SK-N-SH (cell line): ENCODE results near the gene SCAMP5. TPM values are rescaled to one million over a fixed set of nuclear protein-coding genes. Genes with fewer than 3 reads are reported as not detected.

Experiments
- CTCF ChIA-PET: fragments of 300-600, 350-600 bp; formaldehyde crosslinking; extraction: SDS; loops from one replicate; lab custom pipeline; 2021; lab: Yijun Ruan, JAX
- POLR2A ChIA-PET: fragments of 350-600 bp; sonication (Branson Sonifier 250); formaldehyde crosslinking; extraction: SDS; loops from one replicate; lab custom pipeline; 2020; ENCODE audit warnings: antibody characterized with exemption, inconsistent platforms; lab: Yijun Ruan, JAX
- DNase-seq: peaks from one replicate; pipeline ENCODE4 v3.0.0; 2012
- H2AFZ ChIP-seq: fragments of 200-600 bp; sonication (generic); 2 replicates; pipeline ENCODE4 v1.8.1; 2016; ENCODE audit warnings: antibody characterized with exemption, mild to moderate bottlenecking, low read depth
- H3F3A ChIP-seq: fragments of 200-600 bp; sonication (generic); replicated peaks from 2 replicates; pipeline ENCODE3; 2016; ENCODE audit warnings: antibody characterized with exemption, mild to moderate bottlenecking; ENCODE audit not compliant: insufficient read depth
- H3K27ac ChIP-seq, 2 experiments: fragments of 200-500 bp in 1 of 2; fragments of 200-600 bp in 1 of 2; sonication (Bioruptor generic) in 1 of 2; sonication (generic), shearing (Covaris generic) in 1 of 2; 2 replicates each; pipeline versions ENCODE4 v1.5.1 to v1.6.1; 2014 to 2016; ENCODE audit warnings: low read depth in 2 of 2, inconsistent platforms in 1 of 2, low read length in 1 of 2, mild to moderate bottlenecking in 1 of 2, mixed read lengths in 1 of 2
- H3K27me3 ChIP-seq: fragments of 200-600 bp; sonication (generic), shearing (Covaris generic); 2 replicates; pipeline ENCODE4 v1.6.1; 2016; ENCODE audit warnings: mixed run types; ENCODE audit not compliant: insufficient read depth
- H3K36me3 ChIP-seq, 2 experiments: fragments of 200-500 bp in 1 of 2; fragments of 200-600 bp in 1 of 2; sonication (Bioruptor generic) in 1 of 2; sonication (generic) in 1 of 2; replicated peaks in 1 of 2; 2 replicates each; pipeline versions ENCODE3 to v1.5.1; 2014 to 2016; ENCODE audit warnings: low read length in 1 of 2, mild to moderate bottlenecking in 1 of 2; ENCODE audit not compliant: insufficient read depth in 2 of 2, control insufficient read depth in 1 of 2
- H3K4me1 ChIP-seq, 2 experiments: fragments of 200-500 bp in 1 of 2; fragments of 200-600 bp in 1 of 2; sonication (Bioruptor generic) in 1 of 2; sonication (generic), shearing (Covaris generic) in 1 of 2; 2 replicates each; pipeline versions ENCODE4 v1.5.1 to v1.6.1; 2014 to 2016; ENCODE audit warnings: low read depth in 1 of 2, low read length in 1 of 2, mixed run types in 1 of 2; ENCODE audit not compliant: insufficient read depth in 2 of 2, control insufficient read depth in 1 of 2
- H3K4me2 ChIP-seq: fragments of 200-600 bp; sonication (generic), shearing (Covaris generic); 2 replicates; pipeline ENCODE4 v1.6.1; 2017; ENCODE audit warnings: mixed run types
- H3K4me3 ChIP-seq, 2 experiments: fragments of 200-500 bp in 1 of 2; fragments of 200-600 bp in 1 of 2; sonication (Bioruptor generic) in 1 of 2; sonication (generic), shearing (Covaris generic) in 1 of 2; 2 replicates each; pipeline versions ENCODE4 v1.5.1 to v1.8.1; 2014 to 2016; ENCODE audit warnings: low read depth in 2 of 2, inconsistent platforms in 1 of 2, low read length in 1 of 2, mild to moderate bottlenecking in 1 of 2, mixed read lengths in 1 of 2, moderate library complexity in 1 of 2
- H3K79me2 ChIP-seq: fragments of 200-600 bp; sonication (generic); 2 replicates; pipeline ENCODE4 v1.8.1; 2017; ENCODE audit warnings: mild to moderate bottlenecking; ENCODE audit not compliant: insufficient read depth
- H3K9ac ChIP-seq: fragments of 200-600 bp; sonication (generic); 2 replicates; pipeline ENCODE4 v1.6.1; 2017; ENCODE audit warnings: mixed run types
- H3K9me2 ChIP-seq: fragments of 200-600 bp; sonication (generic); 2 replicates; pipeline ENCODE4 v1.6.1; 2017; ENCODE audit warnings: mixed run types
- H3K9me3 ChIP-seq: fragments of 200-600 bp; sonication (generic); 2 replicates; pipeline ENCODE4 v1.6.1; 2017; ENCODE audit warnings: mixed run types, mild to moderate bottlenecking, moderate library complexity
- H4K20me1 ChIP-seq: fragments of 200-600 bp; sonication (generic); 2 replicates; pipeline ENCODE4 v1.6.1; 2017; ENCODE audit warnings: mild to moderate bottlenecking, mixed run types; ENCODE audit not compliant: insufficient read depth
- EZH2phosphoT487 ChIP-seq: fragments of 200-600 bp; sonication (generic); IDR thresholded peaks from 2 replicates; pipeline ENCODE4 v1.6.1; 2017; ENCODE audit warnings: low read depth, mixed run types, mild to moderate bottlenecking, antibody characterized with exemption, moderate library complexity, borderline replicate concordance
- MXI1 ChIP-seq: IDR thresholded peaks from 2 replicates; pipeline ENCODE4 v1.6.1; 2012; ENCODE audit warnings: mild to moderate bottlenecking, low read depth, low read length, improper control_type of control experiment
- NFIC ChIP-seq: IDR thresholded peaks from 2 replicates; pipeline ENCODE4 v1.4.0; 2012; ENCODE audit warnings: borderline replicate concordance
- RAD21 ChIP-seq: IDR thresholded peaks from 2 replicates; pipeline ENCODE4 v1.6.1; 2012; ENCODE audit warnings: mild to moderate bottlenecking, low read length
- RCOR1 ChIP-seq: fragments of 150-350 bp; IDR thresholded peaks from 2 replicates; pipeline ENCODE4 v1.6.1; 2017; ENCODE audit warnings: antibody characterized with exemption, low read length
- SMC3 ChIP-seq: IDR thresholded peaks from 2 replicates; pipeline ENCODE4 v1.6.1; 2012; ENCODE audit warnings: low read depth, low read length, improper control_type of control experiment
- USF1 ChIP-seq: IDR thresholded peaks from 2 replicates; pipeline ENCODE4 v1.4.0; 2012; ENCODE audit warnings: low read depth, borderline replicate concordance
- WGBS: methylation state at CpG from one replicate; pipeline ENCODE4 v1.1.6; 2017; ENCODE audit warnings: low lambda C conversion rate; 5-methylcytosine and 5-hydroxymethylcytosine counted together
- polyA plus RNA-seq, 3 experiments: library from polyadenylated mRNA; depleted of rRNA; stranded (reverse); fragments of >200 nt; gene quantifications; 2 replicates each; pipeline ENCODE4 v1.2.3, GENCODE V29; 2012
- TF ChIP-seq, protein P1 (sequence below): fragments of 200-600 bp; sonication (generic); IDR thresholded peaks from 2 replicates; pipeline ENCODE4 v1.6.1; 2017; ENCODE audit warnings: antibody characterized with exemption, mild to moderate bottlenecking, moderate library complexity

The SCAMP5 gene
- polyA plus RNA-seq, 1 of the 3 experiments (the other 2 are of a cell fraction), result 27.9 TPM

DNA sequence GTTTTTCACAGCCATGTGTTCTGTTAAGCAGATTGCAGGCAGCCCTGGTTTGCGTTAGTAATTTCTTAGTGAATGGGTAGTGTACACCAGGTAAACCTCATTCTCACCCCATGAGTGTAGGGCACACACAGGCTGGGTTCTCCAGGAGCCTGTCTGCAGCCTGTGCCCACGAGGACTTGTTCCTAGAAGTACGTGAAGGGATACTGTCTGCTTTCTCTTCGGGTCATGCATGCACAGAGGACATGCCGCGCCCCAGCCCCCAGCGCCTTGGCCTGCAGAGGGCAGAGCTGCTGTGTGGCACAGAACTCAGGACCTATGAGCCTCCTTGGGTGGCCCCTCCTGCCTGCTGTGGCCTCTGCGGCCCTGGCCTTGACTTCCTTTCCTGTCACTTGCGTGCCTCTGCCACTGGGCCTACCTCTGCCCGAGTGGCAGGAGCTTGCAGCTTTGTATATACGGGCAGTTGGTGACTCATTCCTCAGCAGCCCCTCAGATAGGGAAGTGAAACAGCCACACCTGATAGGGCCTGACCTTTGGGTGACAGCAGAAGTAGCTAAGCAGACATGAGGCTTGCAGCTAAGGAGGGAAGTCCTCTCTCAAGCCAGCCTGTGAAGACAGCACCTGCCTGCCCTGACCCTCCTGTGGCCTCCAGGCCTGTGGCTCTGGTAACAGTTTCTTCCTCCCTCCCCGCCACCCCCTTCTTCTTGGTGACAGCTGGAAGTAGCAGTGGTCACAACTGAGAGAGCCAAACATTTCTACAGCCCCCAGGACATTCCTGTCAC, 47.6 kb downstream of the SCAMP5 start:
- POLR2A ChIA-PET, result interaction anchor here (0.9 to 1.1 kb wide), 2 partner anchors 159 to 160 kb away, joined by 3 to 4 read pairs; partner anchors contain the start of gene C15orf39
- DNase-seq, result peak; percentile 44
- no peak overlapping the region for H3K4me2 ChIP-seq
- H2AFZ ChIP-seq, result no peak overlapping the region
- H3K9me2 ChIP-seq, result no peaks in the 10 kb centered on the region
- H3K79me2 ChIP-seq, result no peaks in the 10 kb centered on the region
- no peaks in the 10 kb centered on the region for H3K9me3 ChIP-seq
- H3K9ac ChIP-seq, result no peak overlapping the region
- TF ChIP-seq MXI1, result no peak
- TF ChIP-seq SMC3, result peak; percentile 54
- TF ChIP-seq, protein P1, sequence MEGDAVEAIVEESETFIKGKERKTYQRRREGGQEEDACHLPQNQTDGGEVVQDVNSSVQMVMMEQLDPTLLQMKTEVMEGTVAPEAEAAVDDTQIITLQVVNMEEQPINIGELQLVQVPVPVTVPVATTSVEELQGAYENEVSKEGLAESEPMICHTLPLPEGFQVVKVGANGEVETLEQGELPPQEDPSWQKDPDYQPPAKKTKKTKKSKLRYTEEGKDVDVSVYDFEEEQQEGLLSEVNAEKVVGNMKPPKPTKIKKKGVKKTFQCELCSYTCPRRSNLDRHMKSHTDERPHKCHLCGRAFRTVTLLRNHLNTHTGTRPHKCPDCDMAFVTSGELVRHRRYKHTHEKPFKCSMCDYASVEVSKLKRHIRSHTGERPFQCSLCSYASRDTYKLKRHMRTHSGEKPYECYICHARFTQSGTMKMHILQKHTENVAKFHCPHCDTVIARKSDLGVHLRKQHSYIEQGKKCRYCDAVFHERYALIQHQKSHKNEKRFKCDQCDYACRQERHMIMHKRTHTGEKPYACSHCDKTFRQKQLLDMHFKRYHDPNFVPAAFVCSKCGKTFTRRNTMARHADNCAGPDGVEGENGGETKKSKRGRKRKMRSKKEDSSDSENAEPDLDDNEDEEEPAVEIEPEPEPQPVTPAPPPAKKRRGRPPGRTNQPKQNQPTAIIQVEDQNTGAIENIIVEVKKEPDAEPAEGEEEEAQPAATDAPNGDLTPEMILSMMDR, result peak; percentile 43
- peak; percentile 50 for TF ChIP-seq RAD21
- 81% methylated on average over 12 of the region's 12 CpGs for WGBS
- no peaks in the 10 kb centered on the region for H3K36me3 ChIP-seq
- no peaks in the 10 kb centered on the region for H4K20me1 ChIP-seq
- peaks cover 8% of the 10 kb centered on the region for H3F3A ChIP-seq
- peaks cover 19 to 34% of the 10 kb centered on the region in 2 experiments; a peak in 3 of 4 replicates for H3K4me1 ChIP-seq
- no peak overlapping the region for H3K4me3 ChIP-seq
- H3K27ac ChIP-seq, result peak overlapping the region; percentile 32 to 58; a peak in 2 of 4 replicates
- CTCF ChIA-PET, result interaction anchor here (1.0 to 3.6 kb wide), 9 partner anchors 9 to 265 kb away, joined by 3 to 21 read pairs (median 3); partner anchors contain the start of gene C15orf39
- no peaks in the 10 kb centered on the region for H3K27me3 ChIP-seq

DNA sequence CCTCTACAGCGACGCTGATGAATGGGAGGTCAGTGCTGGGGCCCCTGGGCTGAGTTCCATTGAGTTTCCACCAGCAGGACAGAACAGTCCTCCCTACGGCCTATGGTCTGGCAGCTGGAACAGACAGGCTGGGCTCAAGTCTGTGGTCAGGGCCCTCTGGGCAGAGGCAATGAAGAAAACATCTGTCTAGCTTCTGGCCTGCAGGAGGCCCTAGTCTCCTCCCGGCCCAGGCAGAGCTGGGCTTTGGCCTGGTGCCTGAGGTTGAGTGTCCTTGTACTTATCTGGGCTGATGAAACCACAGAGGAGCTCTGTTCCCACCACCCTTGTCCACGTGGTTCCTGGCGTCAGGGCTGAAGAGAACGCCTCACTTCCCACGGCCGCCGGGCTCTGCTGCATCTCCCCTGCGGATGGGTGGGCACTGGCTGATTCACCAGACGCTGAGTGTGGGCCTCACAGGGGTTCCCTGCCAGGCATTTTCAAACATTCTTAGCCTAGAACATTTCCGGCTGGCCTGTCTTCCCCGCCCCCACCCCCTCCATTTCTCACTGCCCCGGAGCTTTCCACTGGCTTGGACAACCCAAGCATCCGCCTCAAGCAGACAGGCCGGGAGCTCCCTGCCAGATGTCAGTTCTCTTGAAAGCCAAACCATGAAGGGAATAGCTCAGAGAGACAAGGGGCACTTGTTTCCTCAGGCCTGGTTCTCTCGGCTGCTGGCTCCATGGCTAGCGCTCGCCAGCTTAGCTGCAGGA, 48.3 kb downstream of the SCAMP5 start:
- H4K20me1 ChIP-seq, result no peaks in the 10 kb centered on the region
- peaks cover 8% of the 10 kb centered on the region for H3F3A ChIP-seq
- H3K79me2 ChIP-seq, result no peaks in the 10 kb centered on the region
- H3K4me1 ChIP-seq, result peaks cover 19 to 39% of the 10 kb centered on the region in 2 experiments; a peak in 3 of 4 replicates
- no peak overlapping the region for H3K4me2 ChIP-seq
- no peaks in the 10 kb centered on the region for H3K9me2 ChIP-seq
- H3K9me3 ChIP-seq, result no peaks in the 10 kb centered on the region
- peak overlapping the region; percentile 54 to 58; a peak in 2 of 4 replicates for H3K27ac ChIP-seq
- CTCF ChIA-PET, result interaction anchor here (1.0 to 3.6 kb wide), 10 partner anchors 8 to 264 kb away, joined by 3 to 21 read pairs (median 3); partner anchors contain the start of gene C15orf39
- H3K36me3 ChIP-seq, result no peaks in the 10 kb centered on the region
- H3K27me3 ChIP-seq, result no peaks in the 10 kb centered on the region
- POLR2A ChIA-PET, result interaction anchor here (0.9 to 1.1 kb wide), 2 partner anchors 158 to 160 kb away, joined by 3 to 4 read pairs; partner anchors contain the start of gene C15orf39
- no peak overlapping the region for H3K4me3 ChIP-seq
- H2AFZ ChIP-seq, result no peak overlapping the region
- 87% methylated on average over 14 of the region's 20 CpGs for WGBS
- no peak overlapping the region for H3K9ac ChIP-seq
- no peak for DNase-seq
- TF ChIP-seq USF1 (0 out of 2 replicates have a peak, but pooled peaks have one; percentile 50), EZH2phosphoT487 (no peak), RCOR1 (no peak), NFIC (peak; percentile 52), RAD21 (peak; percentile 31; the same call in 1 of the 2 replicates)
- TF ChIP-seq, protein P1, result peak; percentile 36
